GM23248 (cell line): ENCODE results near the gene MSRB3. TPM values are rescaled to one million over a fixed set of nuclear protein-coding genes. Genes with fewer than 3 reads are reported as not detected.

Experiments used
- DNase-seq: peaks from one replicate; pipeline ENCODE4 v3.0.0-alpha.2; 2015
- H2AFZ ChIP-seq: fragments of 200-600 bp; sonication (generic); 2 replicates; pipeline ENCODE4 v1.6.1; 2016; ENCODE audit warnings: antibody characterized with exemption
- H3F3A ChIP-seq: fragments of 200-600 bp; sonication (generic); 2 replicates; pipeline ENCODE4 v1.6.1; 2016; ENCODE audit warnings: mild to moderate bottlenecking, antibody characterized with exemption, mixed run types; ENCODE audit not compliant: insufficient read depth
- H3K27ac ChIP-seq: fragments of 200-600 bp; sonication (generic); 2 replicates; pipeline ENCODE4 v1.5.1; 2016; ENCODE audit warnings: mild to moderate bottlenecking
- H3K27me3 ChIP-seq: fragments of 200-600 bp; sonication (generic); replicated peaks from 2 replicates; pipeline ENCODE4 v1.6.1; 2016; ENCODE audit warnings: mild to moderate bottlenecking; ENCODE audit not compliant: insufficient read depth
- H3K36me3 ChIP-seq: fragments of 200-600 bp; sonication (generic); 2 replicates; pipeline ENCODE4 v1.6.1; 2016; ENCODE audit warnings: low read depth, mild to moderate bottlenecking
- H3K4me1 ChIP-seq: fragments of 200-600 bp; sonication (generic); 2 replicates; pipeline ENCODE4 v1.6.1; 2016; ENCODE audit warnings: mild to moderate bottlenecking; ENCODE audit not compliant: insufficient read depth
- H3K4me2 ChIP-seq: fragments of 200-600 bp; sonication (generic); one replicate; pipeline ENCODE4 v1.6.1; 2016; ENCODE audit warnings: mild to moderate bottlenecking; ENCODE audit not compliant: unreplicated experiment
- H3K4me3 ChIP-seq: fragments of 200-600 bp; sonication (generic); 2 replicates; pipeline ENCODE4 v1.5.1; 2016; ENCODE audit warnings: mild to moderate bottlenecking
- H3K79me2 ChIP-seq: fragments of 200-600 bp; sonication (generic); 2 replicates; pipeline ENCODE4 v1.6.1; 2016; ENCODE audit warnings: mild to moderate bottlenecking; ENCODE audit not compliant: insufficient read depth
- H3K9ac ChIP-seq: fragments of 200-600 bp; sonication (generic); 2 replicates; pipeline ENCODE4 v1.6.1; 2016; ENCODE audit warnings: mild to moderate bottlenecking
- H3K9me2 ChIP-seq: fragments of 200-600 bp; sonication (generic); 2 replicates; pipeline ENCODE4 v1.6.1; 2016; ENCODE audit warnings: mixed run types, mild to moderate bottlenecking, moderate library complexity; ENCODE audit not compliant: insufficient read depth
- H3K9me3 ChIP-seq: fragments of 200-600 bp; sonication (generic); one replicate; pipeline ENCODE4 v1.6.1; 2017; ENCODE audit warnings: low read depth
- H4K20me1 ChIP-seq: fragments of 200-600 bp; sonication (generic); 2 replicates; pipeline ENCODE4 v1.6.0; 2016; ENCODE audit not compliant: insufficient read depth
- EZH2 ChIP-seq: fragments of 200-600 bp; sonication (generic); IDR thresholded peaks from 2 replicates; pipeline ENCODE4 v1.6.1; 2018; ENCODE audit warnings: antibody characterized with exemption, mild to moderate bottlenecking; ENCODE audit not compliant: insufficient read depth, poor library complexity, severe bottlenecking
- EZH2phosphoT487 ChIP-seq: fragments of 200-600 bp; sonication (generic); IDR thresholded peaks from 2 replicates; pipeline ENCODE4 v1.6.1; 2018; ENCODE audit warnings: antibody characterized with exemption, moderate library complexity, mild to moderate bottlenecking, low read depth; ENCODE audit not compliant: insufficient read depth
- WGBS, 2 experiments: methylation state at CpG; one replicate each; pipeline ENCODE4 v1.1.6; 2015 to 2017; ENCODE audit warnings: low lambda C conversion rate in 2 of 2, low coverage in 1 of 2; ENCODE audit errors: missing lambda C conversion rate in 2 of 2; 5-methylcytosine and 5-hydroxymethylcytosine counted together
- in situ Hi-C: fragments of 300-500 bp; cut with MboI; formaldehyde crosslinking; loops from 2 replicates; pipeline ENCODE4 v1.15.0; 2020
- polyA plus RNA-seq: library from polyadenylated mRNA; unstranded; fragments of >200 nt; fragmentation: Nextera tagmentation; extraction: Ambion mirVana; gene quantifications from 2 replicates; pipeline ENCODE4 v1.2.1, GENCODE V29; 2016
- total RNA-seq: library from RNA; depleted of rRNA; stranded (reverse); fragments of >200 nt; shearing (Covaris generic); gene quantifications from 2 replicates; pipeline ENCODE4 v1.2.3, GENCODE V29; 2014

The MSRB3 gene
- total and polyA plus RNA-seq, 2 experiments from 2014 or later: 74.1 to 158 TPM

DNA sequence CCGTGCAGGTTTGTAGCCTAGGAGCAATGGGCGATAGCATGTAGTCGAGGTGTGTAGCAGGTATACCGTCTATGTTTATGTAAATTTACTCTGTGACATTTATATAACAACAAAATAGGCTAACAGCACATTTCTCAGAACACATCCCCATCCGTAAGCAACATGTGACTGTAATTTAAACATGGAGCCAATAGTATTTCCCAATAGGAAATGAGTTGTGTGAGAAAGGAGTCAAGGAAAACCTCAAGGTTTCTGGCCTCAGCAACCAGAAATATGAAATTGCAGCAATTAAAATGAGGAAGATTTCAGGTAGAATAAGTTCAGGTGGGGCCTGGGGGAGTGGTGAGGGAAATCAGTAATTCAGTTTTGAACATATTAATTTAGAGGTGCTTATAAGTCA lies 136.0 kb downstream of the MSRB3 start:
- DNase-seq: peak; percentile 47
- Histone ChIP-seq H2AFZ (no peak overlapping the region), H3K36me3 (no peaks in the 10 kb centered on the region; the same call in 1 of the 2 replicates), H3K4me1 (peaks cover 11% of the 10 kb centered on the region), H3K9me3 (no peaks in the 10 kb centered on the region), H3K9ac (no peak overlapping the region), H3K79me2 (0 out of 2 replicates have a peak, but pooled peaks cover 9% of the 10 kb centered on the region), H3K4me2 (no peak overlapping the region), H4K20me1 (no peaks in the 10 kb centered on the region), H3K9me2 (no peaks in the 10 kb centered on the region), H3K27me3 (no peaks in the 10 kb centered on the region), H3K27ac (no peak overlapping the region), H3F3A (peaks cover 15% of the 10 kb centered on the region; the same call in 1 of the 2 replicates), H3K4me3 (no peak overlapping the region)
- TF ChIP-seq EZH2 (no peak), EZH2phosphoT487 (no peak)
- WGBS, 2 experiments: 89 to 95% methylated on average over 5 of the region's 5 CpGs
- in situ Hi-C loops: no loop called here

DNA sequence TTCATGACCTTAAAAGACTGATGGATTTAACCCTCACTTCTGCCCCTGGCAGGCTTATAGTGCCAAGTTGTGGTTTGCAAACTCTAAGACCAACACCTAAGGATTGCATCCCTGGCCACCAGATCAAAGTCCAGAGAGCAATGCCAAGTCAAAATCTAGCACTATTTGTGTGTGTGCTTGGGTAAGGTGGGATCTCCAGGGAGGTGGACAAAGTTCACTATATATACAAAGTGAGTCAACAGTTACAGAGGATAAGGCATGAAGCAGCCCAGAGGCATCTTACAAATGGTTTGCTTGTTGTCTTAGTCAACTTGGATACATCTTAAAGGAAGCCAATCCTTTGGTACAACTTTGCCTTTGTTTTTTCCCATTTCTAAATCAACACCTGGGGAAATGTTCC lies 137.3 kb downstream of the MSRB3 start:
- Histone ChIP-seq H3K4me1 (peaks cover 8% of the 10 kb centered on the region), H3K79me2 (0 out of 2 replicates have a peak, but pooled peaks cover 9% of the 10 kb centered on the region), H3K27me3 (no peaks in the 10 kb centered on the region), H3K9me2 (no peaks in the 10 kb centered on the region), H3K9ac (no peak overlapping the region), H3K4me3 (no peak overlapping the region), H2AFZ (no peak overlapping the region), H3K9me3 (no peaks in the 10 kb centered on the region), H3K36me3 (no peaks in the 10 kb centered on the region; the same call in 1 of the 2 replicates), H3F3A (peaks cover 15% of the 10 kb centered on the region; the same call in 1 of the 2 replicates), H3K27ac (no peak overlapping the region), H4K20me1 (no peaks in the 10 kb centered on the region), H3K4me2 (no peak overlapping the region)
- peak; percentile 41 for DNase-seq
- in situ Hi-C loops: no loop called here
- TF ChIP-seq EZH2phosphoT487 (no peak), EZH2 (no peak)

DNA sequence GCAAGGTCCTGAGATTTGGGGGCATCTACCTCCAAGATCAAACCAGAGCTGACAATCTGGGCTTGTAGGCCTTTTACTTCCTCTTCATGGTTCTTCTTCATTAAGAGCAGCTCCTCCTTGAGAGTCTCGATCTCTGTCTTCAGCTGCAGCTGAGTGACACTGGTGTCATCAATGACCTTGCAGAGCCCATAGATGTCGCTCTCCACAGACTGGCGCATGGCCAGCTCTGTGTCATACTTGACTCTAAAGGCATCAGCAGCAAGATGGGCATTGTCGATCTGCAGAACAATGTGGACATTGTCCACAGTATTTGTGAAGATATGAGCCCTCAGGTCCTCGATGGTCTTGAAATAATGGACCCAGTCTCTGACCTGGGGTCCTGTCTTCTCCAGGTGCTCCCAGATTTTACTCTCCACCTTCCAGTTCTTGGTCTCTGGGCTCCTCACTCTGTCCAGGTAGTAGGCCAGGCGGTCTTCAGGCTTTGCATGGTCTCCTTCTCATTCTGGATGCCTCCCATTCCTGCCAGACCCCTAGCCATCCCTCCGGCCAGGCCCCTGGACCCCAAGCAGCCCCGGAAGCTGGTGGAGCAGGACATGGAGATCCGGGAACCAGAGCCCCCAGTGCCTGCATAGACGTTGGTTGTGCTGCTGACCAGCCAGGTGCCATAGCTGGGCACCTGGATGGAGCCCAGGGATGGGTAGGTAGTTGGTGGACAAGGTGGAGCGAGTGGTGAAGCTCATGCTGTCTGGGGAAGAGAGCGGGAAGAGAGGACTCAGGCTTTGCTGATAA lies 141.0 kb downstream of the MSRB3 start:
- Histone ChIP-seq H3K4me1 (peaks cover 5% of the 10 kb centered on the region; the same call in 1 of the 2 replicates), H3K4me3 (no peak overlapping the region), H4K20me1 (no peaks in the 10 kb centered on the region), H2AFZ (no peak overlapping the region), H3K27ac (no peak overlapping the region), H3K36me3 (peaks cover 9% of the 10 kb centered on the region), H3K9ac (no peak overlapping the region), H3K79me2 (peaks cover 34% of the 10 kb centered on the region), H3F3A (peaks cover 20% of the 10 kb centered on the region; the same call in 1 of the 2 replicates), H3K4me2 (no peak overlapping the region), H3K9me3 (peaks cover 6% of the 10 kb centered on the region), H3K9me2 (no peaks in the 10 kb centered on the region), H3K27me3 (no peaks in the 10 kb centered on the region)
- no peak for TF ChIP-seq EZH2phosphoT487
- TF ChIP-seq EZH2: no peak
- in situ Hi-C loops: no loop called here
- 90 to 92% methylated on average over 12 of the region's 12 CpGs for WGBS, 2 experiments
- no peak for DNase-seq

DNA sequence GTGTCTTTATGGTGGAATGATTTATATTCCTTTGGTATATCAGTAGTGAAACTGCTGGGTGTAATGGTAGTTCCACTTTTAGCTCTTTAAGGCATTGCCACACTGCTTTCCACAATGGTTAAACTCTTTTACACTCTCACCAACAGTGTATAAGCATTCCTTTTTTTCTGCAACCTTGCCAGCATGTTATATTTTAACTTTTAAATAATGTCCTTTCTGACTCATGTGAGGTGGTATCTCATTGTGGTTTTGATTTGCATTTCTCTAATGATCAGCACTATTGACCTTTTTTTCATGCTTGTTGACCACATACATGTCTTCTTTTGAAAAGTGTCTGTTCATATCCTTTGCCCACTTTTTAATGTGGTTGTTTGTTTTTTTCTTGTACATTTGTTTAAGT lies 142.5 kb downstream of the MSRB3 start:
- H3K27me3 ChIP-seq: no peaks in the 10 kb centered on the region
- H3K9me2 ChIP-seq: no peaks in the 10 kb centered on the region
- H2AFZ ChIP-seq: no peak overlapping the region
- 0 out of 2 replicates have a peak, but pooled peaks cover 9% of the 10 kb centered on the region for H3F3A ChIP-seq
- in situ Hi-C loops: no loop called here
- no peak for TF ChIP-seq EZH2
- TF ChIP-seq EZH2phosphoT487: no peak
- no peaks in the 10 kb centered on the region for H3K4me1 ChIP-seq
- no peak overlapping the region for H3K27ac ChIP-seq
- peaks cover 6% of the 10 kb centered on the region for H3K9me3 ChIP-seq
- peaks cover 9% of the 10 kb centered on the region for H3K36me3 ChIP-seq
- no peak for DNase-seq
- no peak overlapping the region for H3K4me3 ChIP-seq
- no peak overlapping the region for H3K4me2 ChIP-seq
- no peaks in the 10 kb centered on the region for H4K20me1 ChIP-seq
- H3K79me2 ChIP-seq: peaks cover 45% of the 10 kb centered on the region
- H3K9ac ChIP-seq: no peak overlapping the region

DNA sequence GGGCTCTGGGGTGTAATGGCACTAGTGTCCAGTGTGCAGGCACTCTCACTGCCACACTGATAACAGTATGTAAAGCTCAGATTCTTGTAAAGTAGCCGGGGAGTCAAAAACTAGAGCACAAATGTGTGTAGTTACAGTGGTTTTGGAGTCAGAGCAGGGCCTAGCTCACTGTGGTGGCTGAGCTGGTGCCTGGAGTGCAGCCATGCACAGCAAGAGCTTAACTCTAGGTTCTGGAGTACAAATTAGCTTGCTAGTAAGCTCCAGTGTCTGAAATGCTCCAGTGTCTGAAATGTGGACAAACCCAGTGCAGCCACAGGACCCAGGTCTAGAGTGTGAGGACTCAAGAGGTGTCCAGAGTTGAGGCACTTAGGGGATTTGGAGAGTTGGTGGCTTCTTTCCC lies 149.2 kb downstream of the MSRB3 start:
- in situ Hi-C loops: no loop called here
- H3K9me2 ChIP-seq: no peaks in the 10 kb centered on the region
- H3F3A ChIP-seq: peaks cover 39% of the 10 kb centered on the region
- H3K36me3 ChIP-seq: peaks cover 4% of the 10 kb centered on the region
- H3K4me3 ChIP-seq: no peak overlapping the region
- H3K27ac ChIP-seq: no peak overlapping the region
- peaks cover 74% of the 10 kb centered on the region for H3K79me2 ChIP-seq
- 90 to 94% methylated on average over 1 of the region's 1 CpG for WGBS, 2 experiments
- H3K9ac ChIP-seq: no peak overlapping the region
- TF ChIP-seq EZH2: no peak
- no peak for TF ChIP-seq EZH2phosphoT487
- H3K9me3 ChIP-seq: no peaks in the 10 kb centered on the region
- H4K20me1 ChIP-seq: no peaks in the 10 kb centered on the region
- H2AFZ ChIP-seq: no peak overlapping the region
- H3K4me2 ChIP-seq: no peak overlapping the region
- H3K27me3 ChIP-seq: no peaks in the 10 kb centered on the region
- H3K4me1 ChIP-seq: peaks cover 32% of the 10 kb centered on the region
- DNase-seq: no peak
